Stimulated activated naive CD8-positive, alpha-beta T cell treated with anti-CD3 and anti-CD28 coated beads, Interleukin-15, Interleukin-2, amounts not matched to agents 100 ng/mL and 50 ng/mL, for 24 hours (primary cell): ENCODE results near the gene EN2.

ENCODE experiments used
- H3K27ac Mint-ChIP-seq: one replicate; pipeline ENCODE4 v1.8.0; 2021; ENCODE audit warnings: mild to moderate bottlenecking, mixed read lengths
- H3K27me3 Mint-ChIP-seq: one replicate; pipeline ENCODE4 v1.8.0; 2021; ENCODE audit warnings: mixed read lengths
- H3K36me3 Mint-ChIP-seq: one replicate; pipeline ENCODE4 v1.8.0; 2021; ENCODE audit warnings: low read depth, mixed read lengths
- H3K4me1 Mint-ChIP-seq: one replicate; pipeline ENCODE4 v1.8.0; 2021; ENCODE audit warnings: low read depth, mixed read lengths
- H3K4me3 Mint-ChIP-seq: one replicate; pipeline ENCODE4 v1.8.0; 2021; ENCODE audit warnings: mild to moderate bottlenecking, mixed read lengths
- H3K9me3 Mint-ChIP-seq: one replicate; pipeline ENCODE4 v1.8.0; 2021; ENCODE audit warnings: mixed read lengths

EN2 gene

GRCh38 chr7:155471718-155472117 is 13.8 kb downstream of the EN2 start:
- peaks cover 89% of the 10 kb centered on the region for H3K27me3 Mint-ChIP-seq
- no peak overlapping the region for H3K27ac Mint-ChIP-seq
- no peaks in the 10 kb centered on the region for H3K36me3 Mint-ChIP-seq

GRCh38 chr7:155477476-155477875 is 19.5 kb downstream of the EN2 start:
- Mint-ChIP-seq H3K27ac (no peak overlapping the region), H3K4me3 (no peak overlapping the region), H3K36me3 (no peaks in the 10 kb centered on the region), H3K4me1 (peaks cover 7% of the 10 kb centered on the region), H3K27me3 (peaks cover 76% of the 10 kb centered on the region), H3K9me3 (peaks cover 7% of the 10 kb centered on the region)

More at GRCh38 chr7:155471718-155472117, 13.8 kb downstream of the EN2 start:
- Mint-ChIP-seq H3K4me1 (peaks cover 19% of the 10 kb centered on the region), H3K9me3 (no peaks in the 10 kb centered on the region), H3K4me3 (no peak overlapping the region)

GRCh38 chr7:155481764-155482163 is 23.8 kb downstream of the EN2 start:
- no peak overlapping the region for H3K4me3 Mint-ChIP-seq
- peaks cover 56% of the 10 kb centered on the region for H3K27me3 Mint-ChIP-seq
- H3K27ac Mint-ChIP-seq: no peak overlapping the region
- H3K36me3 Mint-ChIP-seq: no peaks in the 10 kb centered on the region
- peaks cover 7% of the 10 kb centered on the region for H3K9me3 Mint-ChIP-seq
- H3K4me1 Mint-ChIP-seq: peaks cover 7% of the 10 kb centered on the region

DNA sequence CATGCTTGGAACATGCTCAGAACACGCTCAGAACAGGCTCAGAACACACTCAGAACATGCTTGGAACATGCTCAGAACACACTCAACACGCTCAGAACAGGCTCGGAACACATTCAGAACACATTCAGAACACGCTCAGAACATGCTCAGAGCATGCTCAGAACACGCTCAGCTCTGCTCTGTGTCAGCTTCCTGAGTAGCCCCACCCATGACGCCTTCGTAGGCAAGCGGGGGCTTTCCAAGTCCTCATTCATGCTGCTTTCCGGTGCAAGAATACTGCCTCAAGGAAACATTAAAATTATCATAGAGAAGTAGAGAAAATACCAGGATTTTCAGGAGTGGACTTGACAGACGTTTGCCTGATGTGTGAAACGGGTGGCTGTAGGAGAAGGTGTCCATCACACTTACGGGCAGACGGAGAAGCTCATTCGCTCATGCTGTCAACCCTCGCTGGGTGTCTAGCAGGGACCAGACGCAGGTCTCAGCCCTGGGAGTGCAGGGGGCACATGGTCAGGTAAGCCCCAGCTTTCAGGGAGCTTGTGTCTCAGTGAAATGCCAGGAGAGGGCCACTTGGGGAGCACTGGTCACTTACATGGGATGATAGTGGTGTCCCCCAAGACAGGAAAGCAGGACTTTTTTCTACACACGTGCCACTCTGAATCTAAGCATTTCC is 24.7 kb downstream of the EN2 start:
- Mint-ChIP-seq H3K9me3 (peaks cover 7% of the 10 kb centered on the region), H3K4me1 (peaks cover 3% of the 10 kb centered on the region), H3K4me3 (peak overlapping the region; percentile 22), H3K27me3 (peaks cover 50% of the 10 kb centered on the region), H3K27ac (no peak overlapping the region), H3K36me3 (no peaks in the 10 kb centered on the region)

GRCh38 chr7:155483245-155483644 is 25.3 kb downstream of the EN2 start:
- Mint-ChIP-seq H3K4me1 (no peaks in the 10 kb centered on the region), H3K27me3 (peaks cover 49% of the 10 kb centered on the region), H3K9me3 (peaks cover 7% of the 10 kb centered on the region), H3K4me3 (no peak overlapping the region), H3K27ac (no peak overlapping the region), H3K36me3 (no peaks in the 10 kb centered on the region)

DNA sequence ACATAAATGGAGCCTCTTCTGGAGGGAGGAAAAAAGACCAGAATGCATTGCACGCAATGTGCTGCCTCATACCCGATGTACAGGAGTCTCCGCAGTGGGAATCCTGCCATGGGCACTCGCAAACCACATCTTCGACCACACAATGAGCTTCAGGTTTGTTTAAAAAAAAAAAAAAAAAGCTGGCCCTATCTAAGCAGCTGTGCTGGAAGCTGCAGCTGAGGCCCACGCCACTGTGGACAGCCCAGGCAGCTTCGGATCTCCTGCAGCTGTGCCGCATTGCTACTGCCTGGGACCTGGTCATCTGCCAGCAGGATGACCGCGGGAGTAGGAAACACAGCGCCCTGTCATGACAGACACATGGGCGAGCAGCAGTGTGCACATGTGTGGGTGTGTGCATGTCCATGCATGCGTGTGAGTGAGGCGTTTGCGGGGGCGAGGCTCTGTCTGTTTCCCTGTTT is 26.0 kb downstream of the EN2 start:
- no peak overlapping the region for H3K27ac Mint-ChIP-seq
- H3K4me1 Mint-ChIP-seq: peaks cover 2% of the 10 kb centered on the region
- peaks cover 7% of the 10 kb centered on the region for H3K9me3 Mint-ChIP-seq
- H3K4me3 Mint-ChIP-seq: no peak overlapping the region
- peaks cover 47% of the 10 kb centered on the region for H3K27me3 Mint-ChIP-seq
- H3K36me3 Mint-ChIP-seq: no peaks in the 10 kb centered on the region

- Mint-ChIP-seq H3K4me1 (peaks cover 6% of the 10 kb centered on the region), H3K27ac (no peak overlapping the region), H3K36me3 (no peaks in the 10 kb centered on the region), H3K27me3 (peaks cover 49% of the 10 kb centered on the region), H3K4me3 (no peak overlapping the region), H3K9me3 (peaks cover 7% of the 10 kb centered on the region)
These were observed 26.8 kb downstream of the EN2 start for GRCh38 chr7:155484483-155485399.

DNA sequence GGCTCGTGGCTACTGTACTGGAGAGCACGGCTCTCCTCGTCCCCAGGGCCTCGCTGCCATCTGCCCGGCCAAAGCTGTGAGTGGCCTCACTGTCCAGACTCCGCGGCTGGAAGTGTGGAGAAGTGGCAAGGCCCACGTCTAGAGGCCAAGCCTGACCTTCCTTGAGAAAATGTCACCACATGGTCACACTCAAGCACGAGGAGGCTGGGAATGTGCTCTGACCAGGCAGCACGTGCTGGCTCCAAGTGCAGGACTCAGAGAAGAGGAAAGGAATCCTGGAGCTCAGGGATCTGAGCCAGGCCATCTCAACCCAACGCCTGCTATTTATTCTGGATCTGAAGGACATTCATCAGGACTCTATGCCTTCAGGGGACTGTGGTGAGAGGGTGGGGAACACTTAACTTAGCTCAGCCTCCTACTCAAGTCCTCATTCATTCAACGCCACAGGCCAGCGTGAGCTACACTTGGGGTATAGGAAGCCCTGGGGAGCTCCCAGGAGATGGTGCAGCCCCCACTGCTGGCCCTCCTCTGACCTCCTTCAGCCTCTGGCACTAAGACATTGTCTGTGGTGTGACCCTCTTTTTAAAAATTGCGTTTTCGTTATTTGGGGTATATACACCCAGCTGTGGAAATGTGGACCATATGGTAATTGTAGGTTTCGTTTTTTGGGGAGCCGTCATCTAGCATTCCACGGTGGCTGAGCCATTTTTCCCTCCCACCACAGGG is 29.0 kb downstream of the EN2 start:
- Mint-ChIP-seq H3K36me3 (no peaks in the 10 kb centered on the region), H3K27me3 (peaks cover 47% of the 10 kb centered on the region)

GRCh38 chr7:155487509-155488482 is 29.9 kb downstream of the EN2 start:
- Mint-ChIP-seq H3K4me1 (peaks cover 23% of the 10 kb centered on the region), H3K27ac (no peak overlapping the region), H3K9me3 (no peaks in the 10 kb centered on the region), H3K27me3 (peaks cover 42% of the 10 kb centered on the region), H3K36me3 (no peaks in the 10 kb centered on the region), H3K4me3 (no peak overlapping the region)

More for the DNA sequence above, 29.0 kb downstream of the EN2 start:
- Mint-ChIP-seq H3K9me3 (peaks cover 5% of the 10 kb centered on the region), H3K4me3 (no peak overlapping the region), H3K27ac (no peak overlapping the region), H3K4me1 (peaks cover 21% of the 10 kb centered on the region)

DNA sequence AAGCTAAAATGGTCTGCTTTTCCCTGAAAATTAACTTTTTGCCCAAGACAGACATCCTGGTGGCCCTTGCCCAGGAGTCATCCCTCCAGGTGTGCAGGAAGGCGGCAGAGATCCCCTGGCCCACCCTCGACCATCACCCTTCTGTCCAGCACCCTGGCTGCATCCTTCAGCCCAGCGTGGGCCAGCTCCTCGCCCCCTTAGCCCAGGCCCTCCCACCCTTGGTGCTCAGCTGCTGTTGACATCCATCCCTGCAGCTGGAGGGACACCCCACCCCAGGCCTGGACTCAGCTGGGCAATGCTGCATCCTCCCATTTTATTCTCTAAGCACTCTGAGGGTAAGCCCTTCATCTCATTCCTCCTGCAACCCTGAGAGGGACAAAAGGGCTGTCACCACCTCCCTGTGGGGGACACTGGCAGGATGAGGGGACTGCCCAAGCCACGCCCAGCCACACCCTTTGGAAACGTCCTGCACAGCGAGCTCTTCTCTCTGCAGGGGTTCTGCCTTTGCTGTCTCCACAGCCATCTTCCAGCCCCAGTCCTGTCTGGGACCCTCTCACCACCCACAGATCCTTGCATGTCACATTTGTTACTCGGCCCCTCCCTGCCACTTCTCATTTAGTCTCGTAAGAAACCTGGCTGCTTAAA is 30.7 kb downstream of the EN2 start:
- Mint-ChIP-seq H3K36me3 (no peaks in the 10 kb centered on the region), H3K9me3 (no peaks in the 10 kb centered on the region), H3K4me1 (peaks cover 23% of the 10 kb centered on the region), H3K4me3 (no peak overlapping the region), H3K27me3 (peaks cover 36% of the 10 kb centered on the region), H3K27ac (no peak overlapping the region)

- Mint-ChIP-seq H3K4me3 (no peak overlapping the region), H3K36me3 (no peaks in the 10 kb centered on the region), H3K4me1 (peaks cover 23% of the 10 kb centered on the region), H3K27me3 (peaks cover 36% of the 10 kb centered on the region), H3K9me3 (no peaks in the 10 kb centered on the region), H3K27ac (no peak overlapping the region)
These were observed 31.4 kb downstream of the EN2 start for GRCh38 chr7:155489158-155489840.

DNA sequence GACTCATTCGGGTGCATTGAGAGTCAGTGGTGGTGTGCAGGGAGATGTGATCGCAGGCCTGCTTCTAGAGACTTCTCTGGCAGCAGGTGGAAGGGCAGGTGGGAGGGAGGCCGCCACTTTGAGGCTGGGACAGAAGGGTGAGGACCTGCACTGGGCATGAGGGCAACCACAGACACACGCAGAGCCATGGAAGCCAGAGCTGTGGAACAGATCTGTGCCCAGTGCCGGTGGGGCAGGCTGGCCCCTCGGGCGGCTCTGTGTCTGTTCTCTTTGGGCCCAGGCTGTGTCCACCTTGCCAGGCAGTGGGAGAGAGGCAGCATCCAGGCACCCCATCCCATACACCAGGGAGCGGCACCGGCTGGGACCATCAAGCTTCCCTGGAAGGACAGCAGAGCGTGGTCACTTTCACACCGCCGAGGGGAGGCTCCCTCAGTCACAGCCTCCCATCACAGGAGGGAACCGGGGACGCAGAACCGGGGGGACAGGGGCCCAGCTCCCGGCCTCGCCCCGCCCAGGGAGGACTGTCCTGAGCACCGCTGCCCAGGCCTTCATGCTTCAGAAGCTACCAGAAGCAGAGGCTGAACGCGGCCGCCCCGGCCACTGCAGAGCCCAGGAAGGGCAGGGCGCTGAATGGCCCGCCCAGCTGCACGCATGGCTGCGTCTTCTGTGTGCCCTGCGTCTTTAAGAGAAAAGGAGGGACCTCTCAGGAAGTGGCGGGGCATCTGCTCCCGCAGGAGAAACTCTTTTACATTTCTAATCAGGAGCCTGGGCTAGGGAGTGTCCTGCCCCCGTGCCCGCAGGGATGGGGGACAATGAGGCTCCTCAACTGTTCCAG is 32.1 kb downstream of the EN2 start:
- Mint-ChIP-seq H3K36me3 (no peaks in the 10 kb centered on the region), H3K4me3 (peak overlapping the region; percentile 30), H3K27me3 (peaks cover 31% of the 10 kb centered on the region), H3K4me1 (peaks cover 23% of the 10 kb centered on the region), H3K9me3 (no peaks in the 10 kb centered on the region), H3K27ac (no peak overlapping the region)
